HepG2 (cell line): ENCODE measurements around the gene DNAJB2. TPM values are rescaled to one million over a fixed set of nuclear protein-coding genes. Genes with fewer than 3 reads are reported as not detected.

Experiments used
- AGO1 ChIP-seq: fragments of 200-400 bp; formaldehyde crosslinking; IDR thresholded peaks from 2 replicates; pipeline ENCODE4 v1.6.1; 2017; ENCODE audit warnings: mild to moderate bottlenecking, low read depth, low read length, moderate library complexity; ENCODE audit not compliant: poor library complexity, severe bottlenecking
- ATRX ChIP-seq: sonication (generic); formaldehyde crosslinking; IDR thresholded peaks from 2 replicates; pipeline ENCODE4 v1.4.0; 2020; ENCODE audit warnings: missing genetic modification reagents, borderline replicate concordance
- CCDC6 ChIP-seq: sonication (generic); formaldehyde crosslinking; IDR thresholded peaks from 2 replicates; pipeline ENCODE4 v1.8.1; 2022; ENCODE audit warnings: mild to moderate bottlenecking, missing genetic modification reagents, moderate library complexity
- FOXO1 ChIP-seq: sonication (generic); formaldehyde crosslinking; IDR thresholded peaks from 2 replicates; pipeline ENCODE4 v1.4.0; 2020; ENCODE audit warnings: missing genetic modification reagents
- GATAD2A ChIP-seq: IDR thresholded peaks from 2 replicates; pipeline ENCODE4 v1.6.1; 2016
- HNF1A ChIP-seq, 2 experiments: sonication (generic) in 1 of 2; formaldehyde crosslinking in 1 of 2; IDR thresholded peaks; 2 replicates each; pipeline versions ENCODE4 v1.4.0 to v1.6.1; 2016 to 2020; ENCODE audit warnings: borderline replicate concordance in 1 of 2, low read depth in 1 of 2, mild to moderate bottlenecking in 1 of 2, missing genetic modification reagents in 1 of 2
- IKZF5 ChIP-seq: IDR thresholded peaks from 2 replicates; pipeline ENCODE4 v1.6.1; 2018; ENCODE audit warnings: missing genetic modification reagents, mild to moderate bottlenecking, missing compliant biosample characterization
- MAFF ChIP-seq: IDR thresholded peaks from 2 replicates; pipeline ENCODE4 v1.6.1; 2011; ENCODE audit warnings: low read depth, low read length, improper control_type of control experiment
- NFE2L1 ChIP-seq: sonication (generic); formaldehyde crosslinking; IDR thresholded peaks from 2 replicates; pipeline ENCODE4 v1.4.0; 2020; ENCODE audit warnings: missing genetic modification reagents, mild to moderate bottlenecking, borderline replicate concordance
- PBX2 ChIP-seq: IDR thresholded peaks from 2 replicates; pipeline ENCODE4 v1.6.1; 2016; ENCODE audit warnings: control low read depth
- RNF2 ChIP-seq: fragments of 450-650 bp; conservative IDR thresholded peaks from 2 replicates; pipeline ENCODE4 v1.6.1; 2016; ENCODE audit warnings: low read depth
- RXRA ChIP-seq: sonication (generic); formaldehyde crosslinking; IDR thresholded peaks from 2 replicates; pipeline ENCODE4 v1.5.1; 2020; ENCODE audit warnings: missing genetic modification reagents
- SMAD1 ChIP-seq: sonication (generic); formaldehyde crosslinking; IDR thresholded peaks from 2 replicates; pipeline ENCODE4 v1.4.0; 2020; ENCODE audit warnings: missing genetic modification reagents, low read depth, mild to moderate bottlenecking, borderline replicate concordance
- SRSF4 ChIP-seq: fragments of 200-400 bp; formaldehyde crosslinking; IDR thresholded peaks from one replicate; pipeline ENCODE4 v1.6.1; 2018; ENCODE audit warnings: mild to moderate bottlenecking, low read depth, low read length, moderate library complexity; ENCODE audit not compliant: poor library complexity, severe bottlenecking
- ZNF121 ChIP-seq: sonication (generic); formaldehyde crosslinking; IDR thresholded peaks from 2 replicates; pipeline ENCODE4 v1.5.0; 2020; ENCODE audit warnings: mild to moderate bottlenecking, missing genetic modification reagents
- ZNF234 ChIP-seq: sonication (generic); formaldehyde crosslinking; conservative IDR thresholded peaks from 2 replicates; pipeline ENCODE4 v1.5.1; 2020; ENCODE audit warnings: mild to moderate bottlenecking, missing genetic modification reagents
- ZNF275 ChIP-seq: sonication (generic); formaldehyde crosslinking; IDR thresholded peaks from 2 replicates; pipeline ENCODE4 v1.8.0; 2022; ENCODE audit warnings: missing genetic modification reagents, mild to moderate bottlenecking, inconsistent platforms, borderline replicate concordance
- ZNF446 ChIP-seq: sonication (generic); formaldehyde crosslinking; IDR thresholded peaks from 2 replicates; pipeline ENCODE4 v1.5.0; 2020; ENCODE audit warnings: mild to moderate bottlenecking, missing genetic modification reagents
- ZNF800 ChIP-seq: sonication (generic); formaldehyde crosslinking; IDR thresholded peaks from 2 replicates; pipeline ENCODE4 v1.4.0; 2020; ENCODE audit warnings: missing genetic modification reagents
- polyA plus RNA-seq, 8 experiments: library from polyadenylated mRNA; depleted of rRNA in 3 of 8; stranded (reverse) in 7 of 8; unstranded in 1 of 8; fragments of >200 nt; fragmentation: Illumina TruSeq in 4 of 8; extraction: Trizol in 4 of 8; gene quantifications; 2 replicates each; pipeline versions ENCODE4 v1.2.1 to v1.2.3, GENCODE V29; 2011 to 2016; ENCODE audit warnings: low read depth in 4 of 8, missing spikeins in 1 of 8, mixed read lengths in 1 of 8; ENCODE audit not compliant: insufficient read depth in 1 of 8
- total RNA-seq, 5 experiments: library from RNA; depleted of rRNA; stranded (reverse); fragments of >200 nt; fragmentation: Illumina TruSeq; extraction: Trizol; gene quantifications; 2 replicates each; pipeline ENCODE4 v1.2.3, GENCODE V29; 2016; ENCODE audit warnings: low read depth in 1 of 5

The DNAJB2 gene
- total and polyA plus RNA-seq, 2 of the 13 experiments (the other 11 are each of a cell fraction or from before 2014, with no cell fraction given), result 21.3 to 31.1 TPM

GRCh38 chr2:219249203-219249980 is 29.8 kb upstream of the DNAJB2 start (continued):
- TF ChIP-seq HNF1A (IDR thresholded peaks at IDR 0.05; ENCODE audit: low read depth), result peak; percentile 99
- TF ChIP-seq HNF1A (CRISPR knock-in tag; IDR thresholded peaks at IDR 0.05; ENCODE audit: borderline replicate concordance), result peak; percentile 100
- TF ChIP-seq SMAD1, result no peak
- TF ChIP-seq ZNF121 (CRISPR knock-in tag), result no peak
- peak; percentile 88 for TF ChIP-seq IKZF5 (CRISPR knock-in tag)
- no peak for TF ChIP-seq PBX2 (CRISPR knock-in tag)
- no peak for TF ChIP-seq AGO1
- TF ChIP-seq ATRX (CRISPR knock-in tag), result no peak
- no peak for TF ChIP-seq ZNF446 (CRISPR knock-in tag)
- no peak; the same call in 1 of the 2 replicates for TF ChIP-seq RXRA (CRISPR knock-in tag)
- peak; percentile 39; the same call in 1 of the 2 replicates for TF ChIP-seq MAFF
- TF ChIP-seq GATAD2A, result peak; percentile 83
- TF ChIP-seq RNF2, result no peak
- TF ChIP-seq ZNF234 (CRISPR knock-in tag), result no peak
- TF ChIP-seq SRSF4, result no peak
- TF ChIP-seq ZNF800 (CRISPR knock-in tag), result peak; percentile 51; the same call in 1 of the 2 replicates
- 0 out of 2 replicates have a peak, but pooled peaks have one; percentile 4 for TF ChIP-seq ZNF275 (CRISPR knock-in tag)
- no peak for TF ChIP-seq NFE2L1
- TF ChIP-seq FOXO1 (CRISPR knock-in tag), result peak; percentile 78; the same call in 1 of the 2 replicates
- TF ChIP-seq CCDC6 (CRISPR knock-in tag), result no peak
